GM19328 (cell line): Measurements from ENCODE around the gene TWF2.

Experiments
- ATAC-seq: cut with Tn5 transposase; IDR thresholded peaks from one replicate; pipeline ENCODE4 v1.9.1; 2021; ENCODE audit warnings: mild to moderate bottlenecking, moderate library complexity; ENCODE audit not compliant: unreplicated experiment

The TWF2 gene

GRCh38 chr3:52223449-52224408, 15.2 kb downstream of the TWF2 start:
- ATAC-seq, result no peak

GRCh38 chr3:52222319-52223221, 16.4 kb downstream of the TWF2 start:
- ATAC-seq, result no peak

- no peak for ATAC-seq
Measured at GRCh38 chr3:52221563-52222318, 17.2 kb downstream of the TWF2 start.

GRCh38 chr3:52221141-52221562, 17.8 kb downstream of the TWF2 start:
- ATAC-seq, result no peak

- ATAC-seq, result no peak
Measured at GRCh38 chr3:52220380-52221026, 18.5 kb downstream of the TWF2 start.

GRCh38 chr3:52218937-52219650, 19.9 kb downstream of the TWF2 start:
- ATAC-seq, result no peak

- no peak for ATAC-seq
Measured at GRCh38 chr3:52218454-52218853, 20.5 kb downstream of the TWF2 start.

- no peak for ATAC-seq
Measured at GRCh38 chr3:52218026-52218425, 20.9 kb downstream of the TWF2 start.

- ATAC-seq, result no peak
Measured at GRCh38 chr3:52217409-52217805, 21.6 kb downstream of the TWF2 start.

- ATAC-seq, result no peak
Measured at GRCh38 chr3:52216585-52217408, 22.2 kb downstream of the TWF2 start.

GRCh38 chr3:52215351-52215750, 23.6 kb downstream of the TWF2 start:
- ATAC-seq, result no peak

- ATAC-seq, result no peak
Measured at GRCh38 chr3:52213901-52214300, 25.1 kb downstream of the TWF2 start.

- ATAC-seq, result no peak
Measured at GRCh38 chr3:52213005-52213404, 26.0 kb downstream of the TWF2 start.

- no peak for ATAC-seq
Measured at GRCh38 chr3:52211268-52211891, 27.6 kb downstream of the TWF2 start.

- ATAC-seq, result no peak
Measured at GRCh38 chr3:52210550-52211046, 28.4 kb downstream of the TWF2 start.

- no peak for ATAC-seq
Measured at GRCh38 chr3:52210037-52210436, 28.9 kb downstream of the TWF2 start.

- ATAC-seq, result no peak
Measured at GRCh38 chr3:52208556-52208955, 30.4 kb downstream of the TWF2 start.

- no peak for ATAC-seq
Measured at GRCh38 chr3:52205727-52206372, 33.1 kb downstream of the TWF2 start.
